Measurements from ENCODE around the gene CEP78. TPM values are rescaled to one million over a fixed set of nuclear protein-coding genes. Genes with fewer than 3 reads are reported as not detected.

CEP78 gene
- total RNA-seq, 1 donor from 2014 or later, result 42.1 TPM

Other genes starting within 250 kb of the CEP78 start
- gene GNAQ, start 204.3 kb upstream of the CEP78 start, total RNA-seq (ENCODE audit: insufficient read depth, low replicate concordance), result 62.4 TPM
- gene PSAT1, start 61.0 kb downstream of the CEP78 start, total RNA-seq (ENCODE audit: insufficient read depth, low replicate concordance), result 14.2 TPM